GM21576 (cell line): ENCODE data around the gene NAA20.

Experiments used
- ATAC-seq: cut with Tn5 transposase; IDR thresholded peaks from one replicate; pipeline ENCODE4 v1.9.1; 2021; ENCODE audit warnings: mild to moderate bottlenecking, moderate library complexity; ENCODE audit not compliant: unreplicated experiment

Gene NAA20

GRCh38 chr20:20070871-20071726 is 53.9 kb downstream of the NAA20 start:
- no peak for ATAC-seq

- no peak for ATAC-seq
Observed at GRCh38 chr20:20073801-20074371, 56.7 kb downstream of the NAA20 start.

- no peak for ATAC-seq
Observed at GRCh38 chr20:20075032-20075431, 57.9 kb downstream of the NAA20 start.

- ATAC-seq, result no peak
Observed at GRCh38 chr20:20076297-20077065, 59.3 kb downstream of the NAA20 start.

GRCh38 chr20:20078041-20078440 is 60.9 kb downstream of the NAA20 start:
- ATAC-seq, result no peak

- no peak for ATAC-seq
Observed at GRCh38 chr20:20079102-20079784, 62.1 kb downstream of the NAA20 start.
